Right lobe of liver (tissue), 6 donors: ENCODE data around the gene IL27RA. TPM values are rescaled to one million over a fixed set of nuclear protein-coding genes. Genes with fewer than 3 reads are reported as not detected.

Experiments used
- ATAC-seq, 4 donors: fragments of 200-7000 bp; cut with Tn5 transposase; one replicate each; pipeline ENCODE4 v1.9.1; 2020; ENCODE audit warnings: mild to moderate bottlenecking in 4 of 4, moderate library complexity in 4 of 4
- DNase-seq, 3 donors: peaks; one replicate each; pipeline ENCODE4 v3.0.0-alpha.2; 2020
- H3K27ac ChIP-seq, 3 donors: fragments of 200-600 bp; one replicate each; pipeline ENCODE4 v1.8.0; 2022
- H3K27me3 ChIP-seq, 2 donors: fragments of 200-600 bp; one replicate each; pipeline ENCODE4 v1.8.0; 2022
- H3K36me3 ChIP-seq, 4 donors: fragments of 200-600 bp; sonication (generic) in 1 of 4; one replicate each; pipeline versions ENCODE4 v1.5.1 to v1.8.0; 2017 to 2022; ENCODE audit warnings: control low read depth in 1 of 4
- H3K4me1 ChIP-seq, 4 donors: fragments of 200-600 bp; sonication (generic) in 1 of 4; one replicate each; pipeline versions ENCODE4 v1.5.1 to v1.8.0; 2017 to 2022; ENCODE audit warnings: control low read depth in 1 of 4
- H3K4me3 ChIP-seq, 3 donors: fragments of 200-600 bp; one replicate each; pipeline ENCODE4 v1.8.0; 2022
- H3K9me3 ChIP-seq, 4 donors: fragments of 200-600 bp; sonication (generic) in 1 of 4; one replicate each; pipeline versions ENCODE4 v1.5.1 to v1.8.0; 2017 to 2022; ENCODE audit warnings: control low read depth in 1 of 4
- CTCF ChIP-seq, 4 donors: fragments of 200-600 bp in 3 of 4; fragments of 450-650 bp in 1 of 4; IDR thresholded peaks; one replicate each; pipeline versions ENCODE4 v1.5.1 to v1.8.0; 2016 to 2022; ENCODE audit warnings: antibody characterized with exemption in 4 of 4, mild to moderate bottlenecking in 2 of 4
- POLR2A ChIP-seq: fragments of 450-650 bp; IDR thresholded peaks from one replicate; pipeline ENCODE4 v1.6.1; 2017; ENCODE audit warnings: antibody characterized with exemption, mild to moderate bottlenecking
- WGBS: methylation state at CpG from one replicate; pipeline ENCODE4 v1.1.6; 2018; ENCODE audit warnings: low coverage, low lambda C conversion rate; ENCODE audit not compliant: insufficient coverage; ENCODE audit errors: missing lambda C conversion rate; 5-methylcytosine and 5-hydroxymethylcytosine counted together
- intact Hi-C, 2 donors: fragments of 100-400 bp; cut with DNase I; formaldehyde crosslinking; loops; one replicate each; pipeline versions ENCODE4 v1.11.2 to v1.14.1; 2022
- total RNA-seq, 6 experiments: library from RNA; depleted of rRNA in 2 of 6; stranded (reverse); fragments of >200 nt in 2 of 6; fragmentation: NEBNext Ultra II Directional in 3 of 6; extraction: Animal tissue kit (Norgen Biotek cat#: 25700) in 3 of 6; gene quantifications; one replicate each; pipeline versions ENCODE4 v1.1.0 to v1.2.4, GENCODE V29; 2016 to 2023
- donor health status: DM: no; HTN: yes; CAD: no.
- donor health status: DM: no; HTN: no; CAD: no.
- donor health status: DM: no; HTN: no; CAD: no.
- donor health status: DM: no; HTN: yes; CAD: no.
- donor health status: DM: no; HTN: yes; CAD: no.

Gene IL27RA
- total RNA-seq, 6 experiments from 2014 or later = 1.1 to 3.0 (median 1.5) TPM

DNA sequence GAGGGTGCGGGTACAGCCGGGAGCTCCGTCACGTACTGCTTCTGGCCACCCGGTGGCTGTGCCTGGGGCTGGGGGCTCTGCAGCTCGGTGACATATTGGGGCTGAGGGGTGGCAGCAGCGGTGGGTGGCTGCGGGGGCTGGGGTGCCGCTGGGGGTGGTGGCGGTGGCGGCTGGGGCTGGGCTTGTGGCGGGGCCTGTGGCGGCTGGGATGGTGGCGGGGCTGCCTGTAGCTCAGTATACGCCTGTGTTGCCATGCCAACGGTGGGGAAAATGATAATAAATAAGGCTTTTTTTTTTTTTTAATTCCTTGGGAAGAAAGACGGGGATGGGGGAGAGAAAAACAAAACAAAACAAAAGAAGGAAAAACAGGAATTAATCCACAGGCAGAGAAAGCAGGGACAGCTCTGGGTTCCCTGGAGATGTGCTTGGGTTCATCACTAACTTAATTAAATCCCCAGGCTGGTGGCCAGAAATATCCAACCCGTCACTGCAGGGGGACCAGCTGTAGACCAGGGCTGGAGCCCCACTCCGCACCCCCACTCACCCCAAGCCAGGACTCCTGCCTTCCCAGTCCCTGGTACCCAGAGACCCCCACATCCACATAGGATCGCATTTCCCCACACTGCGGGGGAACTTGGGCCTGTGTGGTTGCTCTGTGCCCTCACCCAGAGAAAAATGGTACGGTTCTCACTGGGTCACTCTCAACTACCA lies 37.8 kb upstream of the IL27RA start:
- TF ChIP-seq POLR2A (no peak), CTCF (IDR thresholded peaks at IDR 0.05) (no peak)
- 91% methylated on average over 13 of the region's 22 CpGs for WGBS
- Histone ChIP-seq H3K9me3 (no peaks in the 10 kb centered on the region), H3K27ac (no peak overlapping the region), H3K4me1 (peaks cover 0 to 10% (median 0%) of the 10 kb centered on the region in 4 donors), H3K4me3 (no peak overlapping the region), H3K27me3 (no peaks in the 10 kb centered on the region), H3K36me3 (peaks cover 0 to 16% (median 7%) of the 10 kb centered on the region in 4 donors)
- intact Hi-C loops = no loop called here
- no peak for ATAC-seq
- no peak for DNase-seq

- ATAC-seq = peak; percentile 30 to 89 (median 78)
- intact Hi-C loops = no loop called here
- no peak for TF ChIP-seq CTCF (IDR thresholded peaks at IDR 0.05)
- TF ChIP-seq POLR2A = no peak
These were observed 36.4 kb upstream of the IL27RA start for GRCh38 chr19:13995017-13995728.

DNA sequence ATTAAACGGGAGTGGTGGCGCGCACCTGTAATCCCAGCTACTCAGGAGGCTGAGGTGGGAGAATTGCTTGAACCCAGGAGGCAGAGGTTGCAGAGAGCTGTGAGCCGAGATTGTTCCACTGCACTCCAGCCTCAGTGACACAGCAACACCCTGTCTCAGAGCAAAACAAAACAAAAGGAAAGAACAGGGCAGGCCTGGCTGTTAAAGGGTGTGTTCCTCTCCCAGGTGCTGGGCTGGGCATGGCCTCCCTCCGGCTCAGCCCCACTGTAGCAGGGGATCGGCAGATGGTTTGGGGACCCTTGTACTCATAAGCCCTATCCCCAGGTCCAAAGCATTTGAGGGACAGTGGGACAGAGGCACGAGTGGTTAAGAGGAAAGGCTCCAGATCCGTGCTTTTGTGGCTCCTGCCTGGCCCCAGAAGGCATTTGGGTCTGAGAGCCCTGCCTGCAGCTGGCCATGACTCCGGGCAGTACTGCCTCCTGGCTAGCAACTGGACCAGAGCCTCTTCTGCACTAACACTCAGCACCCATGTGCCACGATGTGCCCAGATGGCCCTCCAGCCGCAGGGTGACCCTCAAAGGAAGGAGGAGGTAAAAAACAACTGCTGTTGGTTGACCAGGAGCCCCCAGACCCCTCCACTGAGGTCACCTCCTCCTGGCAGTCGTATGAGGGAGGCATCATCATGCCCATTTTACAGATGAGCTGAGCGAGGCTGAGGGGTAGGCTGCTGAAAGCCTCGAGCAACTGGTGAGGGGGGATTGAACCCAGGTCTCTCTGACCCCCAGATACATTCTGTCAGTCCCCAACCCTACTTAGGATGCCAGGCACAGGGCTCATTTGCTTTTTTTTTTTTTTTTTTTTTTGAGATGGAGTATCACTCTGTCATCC lies 35.4 kb upstream of the IL27RA start:
- intact Hi-C loops = no loop called here
- WGBS = 100% methylated on average over 1 of the region's 14 CpGs
- TF ChIP-seq CTCF (IDR thresholded peaks at IDR 0.05) = no peak
- no peak for TF ChIP-seq POLR2A
- H3K36me3 ChIP-seq = peaks cover 0 to 14% (median 6%) of the 10 kb centered on the region in 4 donors
- H3K9me3 ChIP-seq = peaks cover 0 to 5% (median 0%) of the 10 kb centered on the region in 4 donors
- DNase-seq (no peak), ATAC-seq (peak in 1 of 4 donors; percentile 5)
- H3K27ac ChIP-seq = no peak overlapping the region
- no peak overlapping the region for H3K4me3 ChIP-seq
- H3K4me1 ChIP-seq = peaks cover 0 to 6% (median 0%) of the 10 kb centered on the region in 4 donors
- no peaks in the 10 kb centered on the region for H3K27me3 ChIP-seq

More at GRCh38 chr19:13995017-13995728, 36.4 kb upstream of the IL27RA start:
- Histone ChIP-seq H3K36me3 (peaks cover 0 to 16% (median 7%) of the 10 kb centered on the region in 4 donors), H3K4me1 (peaks cover 0 to 6% (median 0%) of the 10 kb centered on the region in 4 donors), H3K4me3 (no peak overlapping the region), H3K27ac (peak overlapping the region in 1 of 3 donors; percentile 16), H3K9me3 (peaks cover 0 to 5% (median 0%) of the 10 kb centered on the region in 4 donors), H3K27me3 (no peaks in the 10 kb centered on the region)
- 30% methylated on average over 5 of the region's 13 CpGs for WGBS
- DNase-seq = peak in 2 of 3 donors; percentile 52 to 75

DNA sequence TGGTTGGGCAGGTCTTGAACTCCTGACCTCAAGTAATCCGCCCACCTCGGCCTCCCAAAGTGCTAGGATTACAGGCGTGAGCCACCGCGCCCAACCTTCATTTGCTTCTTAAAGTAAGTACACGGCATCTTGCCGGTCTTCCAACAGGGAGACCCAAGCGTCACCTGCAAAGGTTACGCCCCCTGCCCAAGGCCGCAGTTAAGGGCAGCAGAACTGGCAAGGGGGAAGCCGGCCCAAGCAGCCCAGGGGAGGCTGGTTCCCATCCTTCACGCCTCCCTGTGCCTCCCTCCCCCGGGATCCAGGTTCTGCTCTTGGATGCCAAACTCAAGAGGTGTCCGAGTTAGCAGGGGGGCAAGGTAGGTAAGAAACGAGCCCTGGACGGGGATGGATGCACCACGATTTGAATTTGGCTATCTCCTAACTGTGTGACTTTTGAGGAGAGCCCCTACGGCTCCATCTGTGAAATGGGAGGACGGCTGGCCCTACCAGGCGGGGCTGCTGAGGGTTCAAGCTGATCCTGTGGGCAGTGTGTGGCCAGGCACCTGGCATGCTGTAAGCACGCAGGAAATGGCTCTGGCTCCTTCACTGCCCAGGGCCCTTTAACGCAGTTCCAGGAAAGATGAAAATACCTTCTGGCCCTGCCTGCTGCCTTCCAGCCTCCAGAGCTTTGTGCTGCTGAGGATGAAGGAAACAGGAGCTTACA lies 34.5 kb upstream of the IL27RA start:
- no peak for DNase-seq
- H3K27me3 ChIP-seq = no peaks in the 10 kb centered on the region
- TF ChIP-seq CTCF (IDR thresholded peaks at IDR 0.05) = no peak
- TF ChIP-seq POLR2A = no peak
- 88% methylated on average over 7 of the region's 22 CpGs for WGBS
- peaks cover 0 to 5% (median 0%) of the 10 kb centered on the region in 4 donors for H3K9me3 ChIP-seq
- intact Hi-C loops = no loop called here
- no peak overlapping the region for H3K4me3 ChIP-seq
- H3K27ac ChIP-seq = no peak overlapping the region
- peaks cover 0 to 13% (median 5%) of the 10 kb centered on the region in 4 donors for H3K36me3 ChIP-seq
- peaks cover 0 to 6% (median 0%) of the 10 kb centered on the region in 4 donors for H3K4me1 ChIP-seq
- ATAC-seq = no peak
